ENCODE results near the gene HES5. TPM values are rescaled to one million over a fixed set of nuclear protein-coding genes. Genes with fewer than 3 reads are reported as not detected.

Gene HES5
- total and polyA plus RNA-seq, 4 donors: 0.36 to 2.1 TPM; not detected in 2

GRCh38 chr1:2528966-2529783 lies 888 bp downstream of the HES5 start:
- DNase-seq (no peak), ATAC-seq (ENCODE audit: low FRiP score) (no peak)
- Histone ChIP-seq H3K27ac (ENCODE audit: low read depth in 1 of 2, low read length in 2 of 2) (peak overlapping the region in 1 of 2 donors; percentile 43), H3K36me3 (ENCODE audit: control insufficient read depth in 1 of 2, insufficient read depth in 2 of 2, low read length in 1 of 2) (no peaks in the 10 kb centered on the region), H3K27me3 (ENCODE audit: control insufficient read depth in 1 of 2, insufficient read depth in 2 of 2, low read length in 1 of 2) (no peaks in the 10 kb centered on the region), H3K4me3 (ENCODE audit: low read length in 2 of 2) (no peak overlapping the region), H3K9me3 (ENCODE audit: control insufficient read depth, low read length) (no peaks in the 10 kb centered on the region), H3K4me1 (ENCODE audit: control insufficient read depth in 1 of 2, insufficient read depth in 2 of 2, low read length in 2 of 2) (no peaks in the 10 kb centered on the region)
- 1 to 5% methylated on average over 36 to 84 of the region's 84 CpGs for WGBS, 2 donors
- intact Hi-C loops (cut with DNase I): loop anchor here (1.0 to 10.0 kb wide), 4 partner anchors 14 to 337 kb away; partner anchors contain the start of genes FAAP20 (in 1 of the 2), PEX10 (in 1 of the 2) and PRXL2B (in 1 of the 2)

- Histone ChIP-seq H3K27me3 (ENCODE audit: control insufficient read depth in 1 of 2, insufficient read depth in 2 of 2, low read length in 1 of 2) (no peaks in the 10 kb centered on the region), H3K9me3 (ENCODE audit: control insufficient read depth, low read length) (no peaks in the 10 kb centered on the region), H3K4me3 (ENCODE audit: low read length in 2 of 2) (no peak overlapping the region), H3K4me1 (ENCODE audit: control insufficient read depth in 1 of 2, insufficient read depth in 2 of 2, low read length in 2 of 2) (no peaks in the 10 kb centered on the region), H3K27ac (ENCODE audit: low read depth in 1 of 2, low read length in 2 of 2) (no peak overlapping the region), H3K36me3 (ENCODE audit: control insufficient read depth in 1 of 2, insufficient read depth in 2 of 2, low read length in 1 of 2) (no peaks in the 10 kb centered on the region)
- ATAC-seq (ENCODE audit: low FRiP score) (no peak), DNase-seq (no peak)
- 18 to 22% methylated on average over 10 of the region's 10 CpGs for WGBS, 2 donors
- intact Hi-C loops (cut with DNase I): loop anchor here (1.0 to 10.0 kb wide), 4 partner anchors 15 to 336 kb away; partner anchors contain the start of genes FAAP20 (in 1 of the 2), PEX10 (in 1 of the 2) and PRXL2B (in 1 of the 2)
These were observed 1.5 kb downstream of the HES5 start for GRCh38 chr1:2528611-2528965.

DNA sequence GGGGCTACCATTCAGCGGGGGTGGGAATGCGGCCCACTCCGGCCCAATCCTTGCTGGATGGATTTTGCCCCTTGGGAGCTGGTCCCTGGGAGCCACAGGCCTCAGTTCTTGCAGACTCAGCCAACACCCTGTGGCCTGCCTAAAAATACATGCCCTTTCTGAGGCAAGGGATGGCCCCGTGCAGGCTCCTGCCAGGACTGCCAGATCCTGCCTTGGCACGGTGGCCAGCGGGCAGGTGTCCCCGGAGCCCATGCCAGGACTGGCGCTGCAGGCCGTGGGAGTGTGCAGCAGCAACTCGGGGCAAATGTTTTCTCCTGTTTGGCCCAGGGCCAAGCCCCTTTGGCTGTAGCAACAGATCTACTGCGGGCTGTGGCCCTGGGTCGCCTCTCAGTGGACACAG lies 2.0 kb downstream of the HES5 start:
- intact Hi-C loops (cut with DNase I): loop anchor here (1.0 to 10.0 kb wide), 4 partner anchors 15 to 336 kb away; partner anchors contain the start of genes FAAP20 (in 1 of the 2), PEX10 (in 1 of the 2) and PRXL2B (in 1 of the 2)
- Histone ChIP-seq H3K9me3 (ENCODE audit: control insufficient read depth, low read length) (no peaks in the 10 kb centered on the region), H3K4me3 (ENCODE audit: low read length in 2 of 2) (no peak overlapping the region), H3K4me1 (ENCODE audit: control insufficient read depth in 1 of 2, insufficient read depth in 2 of 2, low read length in 2 of 2) (no peaks in the 10 kb centered on the region), H3K27me3 (ENCODE audit: control insufficient read depth in 1 of 2, insufficient read depth in 2 of 2, low read length in 1 of 2) (no peaks in the 10 kb centered on the region), H3K36me3 (ENCODE audit: control insufficient read depth in 1 of 2, insufficient read depth in 2 of 2, low read length in 1 of 2) (no peaks in the 10 kb centered on the region), H3K27ac (ENCODE audit: low read depth in 1 of 2, low read length in 2 of 2) (no peak overlapping the region)
- DNase-seq (peak in 1 of 2 donors; percentile 73), ATAC-seq (ENCODE audit: low FRiP score) (peak; percentile 57)
- WGBS, 2 donors: 0 to 6% methylated on average over 11 to 12 of the region's 12 CpGs

DNA sequence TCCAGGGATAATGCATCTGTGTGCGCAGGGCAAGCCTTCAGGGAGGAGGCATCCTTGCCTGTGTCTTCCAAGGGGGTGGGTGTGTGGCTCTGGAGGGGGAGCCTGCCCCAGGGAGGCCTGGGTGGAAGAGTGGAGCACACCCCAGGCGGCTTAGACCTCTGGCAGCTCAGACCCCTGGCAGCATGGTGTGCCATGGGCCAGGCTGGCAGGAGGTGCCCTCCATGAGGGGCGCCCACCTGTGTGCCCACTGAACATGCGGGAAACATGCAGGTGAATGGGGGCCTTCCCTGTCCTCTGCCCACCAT lies 2.6 kb downstream of the HES5 start:
- intact Hi-C loops (cut with DNase I): loop anchor here (5.0 to 10.0 kb wide), 3 partner anchors 57 to 335 kb away; partner anchors contain the start of genes FAAP20 (in 1 of the 2), PEX10 (in 1 of the 2) and PRXL2B (in 1 of the 2)
- ATAC-seq (ENCODE audit: low FRiP score): no peak
- H3K27me3 ChIP-seq (ENCODE audit: control insufficient read depth in 1 of 2, insufficient read depth in 2 of 2, low read length in 1 of 2): no peaks in the 10 kb centered on the region

DNA sequence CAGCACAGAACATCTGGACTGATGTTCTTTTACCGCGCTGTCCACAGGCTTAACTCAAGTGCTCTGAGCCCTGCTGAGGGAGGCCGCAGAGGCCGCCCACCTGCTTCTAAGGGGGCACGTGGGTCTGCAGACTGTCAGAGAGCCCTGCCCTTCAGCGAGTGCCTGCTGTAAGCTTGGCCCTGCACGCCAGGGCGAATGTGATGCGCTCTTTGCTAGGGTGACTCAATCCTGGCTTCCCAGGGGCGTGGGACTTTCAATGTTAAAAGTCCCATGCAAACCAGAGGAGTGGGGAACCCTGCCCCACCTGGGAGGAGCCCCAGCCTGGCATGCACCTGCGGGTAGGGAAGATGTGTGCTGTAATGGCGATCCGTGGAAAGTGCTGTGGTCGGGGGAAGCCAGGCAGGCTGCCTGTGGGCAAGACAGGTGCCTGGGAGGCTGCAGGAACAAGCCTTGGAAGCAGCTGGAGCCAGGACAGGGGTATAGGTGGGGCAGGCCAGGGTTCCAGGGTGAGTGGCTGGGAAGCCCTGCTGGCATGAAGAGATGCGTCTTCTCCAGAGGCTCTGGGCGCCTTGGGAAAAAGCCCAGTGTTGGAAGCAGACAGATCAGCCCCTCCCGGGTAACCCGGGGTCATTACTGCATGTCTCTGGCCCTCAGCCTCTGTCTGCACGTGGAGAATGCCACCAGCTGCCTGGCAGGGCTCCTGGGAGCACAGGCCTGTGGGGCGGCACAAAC lies 3.1 kb downstream of the HES5 start:
- peak; percentile 24 for ATAC-seq (ENCODE audit: low FRiP score)
- intact Hi-C loops (cut with DNase I): loop anchor here (5.0 to 10.0 kb wide), 3 partner anchors 58 to 335 kb away; partner anchors contain the start of genes FAAP20 (in 1 of the 2), PEX10 (in 1 of the 2) and PRXL2B (in 1 of the 2)
- H3K4me3 ChIP-seq (ENCODE audit: low read length in 2 of 2): no peak overlapping the region
- peak in 1 of 2 donors; percentile 71 for DNase-seq
- H3K27me3 ChIP-seq (ENCODE audit: control insufficient read depth in 1 of 2, insufficient read depth in 2 of 2, low read length in 1 of 2): no peaks in the 10 kb centered on the region
- no peaks in the 10 kb centered on the region for H3K36me3 ChIP-seq (ENCODE audit: control insufficient read depth in 1 of 2, insufficient read depth in 2 of 2, low read length in 1 of 2)
- H3K27ac ChIP-seq (ENCODE audit: low read depth in 1 of 2, low read length in 2 of 2): peak overlapping the region in 1 of 2 donors; percentile 2
- H3K9me3 ChIP-seq (ENCODE audit: control insufficient read depth, low read length): no peaks in the 10 kb centered on the region
- H3K4me1 ChIP-seq (ENCODE audit: control insufficient read depth in 1 of 2, insufficient read depth in 2 of 2, low read length in 2 of 2): no peaks in the 10 kb centered on the region
- WGBS, 2 donors: 5 to 8% methylated on average over 20 of the region's 20 CpGs

More for the DNA sequence above, 2.6 kb downstream of the HES5 start:
- WGBS, 2 donors: 28 to 40% methylated on average over 4 of the region's 4 CpGs
- peak overlapping the region in 1 of 2 donors; percentile 4 for H3K27ac ChIP-seq (ENCODE audit: low read depth in 1 of 2, low read length in 2 of 2)
- no peaks in the 10 kb centered on the region for H3K9me3 ChIP-seq (ENCODE audit: control insufficient read depth, low read length)
- DNase-seq: no peak
- no peak overlapping the region for H3K4me3 ChIP-seq (ENCODE audit: low read length in 2 of 2)
- H3K4me1 ChIP-seq (ENCODE audit: control insufficient read depth in 1 of 2, insufficient read depth in 2 of 2, low read length in 2 of 2): no peaks in the 10 kb centered on the region
- no peaks in the 10 kb centered on the region for H3K36me3 ChIP-seq (ENCODE audit: control insufficient read depth in 1 of 2, insufficient read depth in 2 of 2, low read length in 1 of 2)

DNA sequence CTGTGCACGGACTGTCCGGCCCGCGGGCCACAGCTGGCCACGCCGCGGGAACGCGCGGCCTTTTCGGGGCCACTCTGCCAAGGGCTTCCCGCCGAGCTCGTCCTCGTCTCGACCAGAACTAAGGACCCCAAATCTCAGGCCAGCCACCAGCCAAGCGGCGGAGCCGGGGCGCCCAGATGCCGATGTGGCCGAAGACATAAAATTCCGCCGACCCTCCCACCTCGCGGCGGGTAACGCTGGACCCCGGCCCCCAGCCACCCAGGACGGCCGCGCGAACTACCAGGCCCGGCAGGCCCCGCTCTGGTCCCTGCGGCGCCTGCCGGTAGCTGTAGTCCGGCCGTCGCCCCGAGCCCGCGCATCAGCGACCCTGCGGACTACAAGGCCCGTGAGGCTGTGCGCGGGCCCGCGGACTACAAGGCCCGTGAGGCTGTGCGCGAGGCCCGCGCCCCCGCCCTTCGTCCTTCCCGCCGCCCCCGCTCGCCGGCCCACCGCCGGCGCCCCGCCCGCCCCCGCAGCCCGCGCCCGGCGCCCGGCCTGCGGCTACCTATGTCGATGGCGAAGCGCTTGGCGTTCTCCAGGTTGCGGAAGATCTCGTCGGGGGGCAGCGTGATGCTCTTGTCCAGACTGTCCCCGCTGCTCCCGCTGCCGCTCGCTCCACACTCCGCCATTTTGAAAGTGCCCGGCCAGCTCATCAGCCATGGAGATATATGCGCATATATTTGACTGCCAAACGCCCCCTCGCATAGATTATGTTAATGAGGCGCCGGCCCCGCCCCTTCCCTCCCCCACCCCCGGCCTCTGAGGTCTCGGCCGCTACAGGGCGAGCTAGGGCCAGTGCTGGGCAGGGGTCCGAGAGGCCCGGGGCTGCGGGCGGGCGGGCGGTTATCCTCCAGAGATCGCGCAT lies 3.9 kb downstream of the HES5 start, which contains the start of gene PANK4:
PANK4 (minus strand) TSS at position 677 of the 904 bp plus-strand sequence; CDS start at position 668, 9 bp downstream.
- DNase-seq (peak; percentile 96), ATAC-seq (ENCODE audit: low FRiP score) (peak; percentile 93)
- H3K36me3 ChIP-seq (ENCODE audit: control insufficient read depth in 1 of 2, insufficient read depth in 2 of 2, low read length in 1 of 2): peaks cover 0 to 2% of the 10 kb centered on the region in 2 donors
- no peaks in the 10 kb centered on the region for H3K9me3 ChIP-seq (ENCODE audit: control insufficient read depth, low read length)
- intact Hi-C loops (cut with DNase I): loop anchor here (5.0 to 10.0 kb wide), 3 partner anchors 59 to 334 kb away; partner anchors contain the start of genes FAAP20 (in 1 of the 2), PEX10 (in 1 of the 2) and PRXL2B (in 1 of the 2)
- 1% methylated on average over 67 to 107 of the region's 107 CpGs for WGBS, 2 donors
- peak within 1 kb of the TSS in 1 of 2 donors; percentile 35 for H3K27ac ChIP-seq (ENCODE audit: low read depth in 1 of 2, low read length in 2 of 2)
- no peaks in the 10 kb centered on the region for H3K4me1 ChIP-seq (ENCODE audit: control insufficient read depth in 1 of 2, insufficient read depth in 2 of 2, low read length in 2 of 2)
- no peaks in the 10 kb centered on the region for H3K27me3 ChIP-seq (ENCODE audit: control insufficient read depth in 1 of 2, insufficient read depth in 2 of 2, low read length in 1 of 2)
- peak within 1 kb of the TSS; percentile 43 to 81 for H3K4me3 ChIP-seq (ENCODE audit: low read length in 2 of 2)

- Histone ChIP-seq H3K27ac (ENCODE audit: low read depth in 1 of 2, low read length in 2 of 2) (no peak overlapping the region), H3K36me3 (ENCODE audit: control insufficient read depth in 1 of 2, insufficient read depth in 2 of 2, low read length in 1 of 2) (peaks cover 0 to 5% of the 10 kb centered on the region in 2 donors), H3K9me3 (ENCODE audit: control insufficient read depth, low read length) (no peaks in the 10 kb centered on the region), H3K4me3 (ENCODE audit: low read length in 2 of 2) (peak overlapping the region; percentile 43 to 73), H3K27me3 (ENCODE audit: control insufficient read depth in 1 of 2, insufficient read depth in 2 of 2, low read length in 1 of 2) (no peaks in the 10 kb centered on the region), H3K4me1 (ENCODE audit: control insufficient read depth in 1 of 2, insufficient read depth in 2 of 2, low read length in 2 of 2) (no peaks in the 10 kb centered on the region)
- 3% methylated on average over 20 of the region's 20 CpGs for WGBS, 2 donors
- DNase-seq (no peak), ATAC-seq (ENCODE audit: low FRiP score) (no peak)
- intact Hi-C loops (cut with DNase I): loop anchor here (5.0 to 10.0 kb wide), 3 partner anchors 59 to 333 kb away; partner anchors contain the start of genes FAAP20 (in 1 of the 2), PEX10 (in 1 of the 2) and PRXL2B (in 1 of the 2)
These were observed 4.5 kb downstream of the HES5 start for GRCh38 chr1:2525572-2525919.
